OCI-LY3 (cell line): ENCODE data around the gene DUSP14.

Experiments used
- H2AFZ ChIP-seq: fragments of 200-600, 300-600 bp; shearing (Covaris generic); 2 replicates; pipeline ENCODE4 v1.6.0; 2014; ENCODE audit warnings: antibody characterized with exemption, low read depth, low read length
- H3K27ac ChIP-seq: fragments of 200-600, 300-600 bp; sonication (generic); 2 replicates; pipeline ENCODE4 v1.5.1; 2014; ENCODE audit warnings: mild to moderate bottlenecking, low read length, moderate library complexity, mixed read lengths
- H3K27me3 ChIP-seq: fragments of 200-600, 300-600 bp; sonication (generic); 2 replicates; pipeline ENCODE4 v1.6.1; 2014; ENCODE audit warnings: low read depth, low read length, mixed read lengths
- H3K36me3 ChIP-seq: fragments of 200-600, 300-600 bp; sonication (generic); replicated peaks from 2 replicates; pipeline ENCODE3; 2014; ENCODE audit warnings: low read depth, low read length, mixed read lengths
- H3K4me1 ChIP-seq: fragments of 300-600, 200-600 bp; sonication (generic); 2 replicates; pipeline ENCODE4 v1.6.1; 2014; ENCODE audit warnings: low read length, mixed read lengths
- H3K4me2 ChIP-seq: fragments of 200-600, 300-600 bp; sonication (generic); 2 replicates; pipeline ENCODE4 v1.6.1; 2014; ENCODE audit warnings: low read length, mixed read lengths
- H3K4me3 ChIP-seq: fragments of 300-600, 200-600 bp; sonication (generic); 2 replicates; pipeline ENCODE4 v1.5.1; 2014; ENCODE audit warnings: antibody characterized with exemption, mild to moderate bottlenecking, low read length, moderate library complexity
- H3K79me2 ChIP-seq: fragments of 300-600, 200-600 bp; shearing (Covaris generic); 2 replicates; pipeline ENCODE4 v1.6.1; 2014; ENCODE audit warnings: mild to moderate bottlenecking, low read length, mixed read lengths
- H3K9ac ChIP-seq: fragments of 300-600, 200-600 bp; shearing (Covaris generic); 2 replicates; pipeline ENCODE4 v1.6.0; 2014; ENCODE audit warnings: mild to moderate bottlenecking, low read length, moderate library complexity
- H3K9me3 ChIP-seq: fragments of 200-600, 300-600 bp; shearing (Covaris generic); 2 replicates; pipeline ENCODE4 v1.6.1; 2014; ENCODE audit warnings: low read length, mixed read lengths; ENCODE audit not compliant: insufficient read depth
- H4K20me1 ChIP-seq: fragments of 200-600, 300-600 bp; sonication (generic); 2 replicates; pipeline ENCODE4 v1.6.1; 2016; ENCODE audit warnings: low read length, mixed read lengths; ENCODE audit not compliant: insufficient read depth
- CTCF ChIP-seq: fragments of 200-600, 300-600 bp; sonication (generic); IDR thresholded peaks from 2 replicates; pipeline ENCODE4 v1.5.1; 2014; ENCODE audit warnings: antibody characterized with exemption, low read length, low read depth
- EZH2phosphoT487 ChIP-seq: fragments of 200-600 bp; shearing (Covaris generic); IDR thresholded peaks from 2 replicates; pipeline ENCODE4 v1.6.1; 2018; ENCODE audit warnings: antibody characterized with exemption, mixed run types, low read depth

DUSP14 gene

DNA sequence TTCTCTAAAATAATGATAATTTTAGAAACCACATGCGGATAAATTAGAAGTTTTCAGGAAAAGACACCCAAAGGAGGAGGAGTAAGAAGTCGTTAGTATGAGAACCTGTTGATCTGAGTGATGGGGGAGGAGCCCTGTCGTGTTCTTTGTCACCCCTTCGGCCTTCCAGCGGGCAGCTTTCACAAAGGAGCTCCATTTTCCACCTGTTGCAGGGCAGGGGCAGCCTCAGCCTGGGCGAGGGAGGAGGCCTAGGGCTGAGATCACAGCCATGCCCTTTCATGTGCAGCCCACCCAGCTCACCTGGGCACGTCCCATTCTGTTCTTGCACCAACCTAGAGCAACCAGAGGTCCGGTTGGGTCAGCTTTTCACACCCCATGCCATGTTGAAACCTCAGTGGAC, 5.3 kb downstream of the DUSP14 start:
- peaks cover 31% of the 10 kb centered on the region for H3K79me2 ChIP-seq
- no peak overlapping the region for H3K27ac ChIP-seq
- TF ChIP-seq EZH2phosphoT487 (no peak), CTCF (no peak)
- H3K9ac ChIP-seq: no peak overlapping the region
- no peak overlapping the region for H2AFZ ChIP-seq
- H3K9me3 ChIP-seq: no peaks in the 10 kb centered on the region
- no peaks in the 10 kb centered on the region for H3K36me3 ChIP-seq
- H4K20me1 ChIP-seq: no peaks in the 10 kb centered on the region
- H3K4me1 ChIP-seq: peaks cover 13% of the 10 kb centered on the region
- H3K4me3 ChIP-seq: no peak overlapping the region
- H3K4me2 ChIP-seq: no peak overlapping the region
- H3K27me3 ChIP-seq: no peaks in the 10 kb centered on the region

- Histone ChIP-seq H3K4me3 (no peak overlapping the region), H3K4me1 (no peaks in the 10 kb centered on the region)
Measured at GRCh38 chr17:37500378-37500777, 10.7 kb downstream of the DUSP14 start.

DNA sequence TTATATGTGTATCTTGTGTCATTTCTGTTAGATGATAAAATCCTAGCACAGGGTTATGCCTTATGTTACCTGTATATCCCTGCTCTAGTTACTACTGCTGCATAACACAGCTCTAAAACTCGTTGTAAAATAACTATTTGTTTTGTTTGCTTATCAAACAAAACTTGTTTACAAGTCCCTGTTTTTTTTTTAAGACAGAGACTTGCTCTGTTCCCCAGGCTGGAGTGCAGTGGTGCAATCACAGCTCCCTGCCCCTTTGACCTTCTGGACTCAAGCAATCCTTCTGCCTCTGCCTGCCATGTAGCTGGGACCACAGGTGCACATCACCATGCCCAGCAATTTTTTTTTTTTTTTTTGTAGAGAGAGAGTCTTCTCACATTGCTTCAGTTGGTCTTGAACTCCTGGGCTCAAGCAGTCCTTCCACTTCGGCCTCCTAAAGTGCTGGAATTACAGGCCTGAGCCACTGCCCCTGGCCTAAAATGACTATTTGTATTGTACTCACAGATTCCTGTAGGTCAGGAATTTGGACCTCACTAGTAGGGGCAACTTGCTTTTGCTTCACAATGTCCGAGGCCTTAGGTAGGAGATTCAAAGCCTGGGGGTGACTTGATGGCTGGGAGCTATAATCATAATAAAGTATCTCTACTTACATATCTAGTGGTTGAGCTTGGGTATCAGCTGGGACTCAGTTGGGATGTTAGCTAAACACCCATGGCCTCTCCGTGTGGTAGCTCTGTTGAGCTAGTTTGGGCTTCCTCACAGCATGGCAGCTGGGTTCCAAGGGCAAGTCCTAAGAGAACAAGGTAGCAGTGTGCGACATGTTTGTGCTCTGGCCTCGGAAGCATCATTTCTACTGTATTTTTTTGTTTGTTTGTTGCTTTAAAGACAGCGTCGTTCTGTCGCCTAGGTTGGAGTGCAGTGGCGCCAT, 12.6 kb downstream of the DUSP14 start:
- no peak for TF ChIP-seq EZH2phosphoT487
- no peak for TF ChIP-seq CTCF
- H2AFZ ChIP-seq: no peak overlapping the region
- no peaks in the 10 kb centered on the region for H3K9me3 ChIP-seq
- no peaks in the 10 kb centered on the region for H3K4me1 ChIP-seq
- no peak overlapping the region for H3K9ac ChIP-seq
- 0 out of 2 replicates have a peak, but pooled peaks cover 2% of the 10 kb centered on the region for H3K79me2 ChIP-seq
- H3K27ac ChIP-seq: no peak overlapping the region
- H3K36me3 ChIP-seq: no peaks in the 10 kb centered on the region
- H4K20me1 ChIP-seq: no peaks in the 10 kb centered on the region
- no peaks in the 10 kb centered on the region for H3K27me3 ChIP-seq
- H3K4me3 ChIP-seq: no peak overlapping the region
- no peak overlapping the region for H3K4me2 ChIP-seq

More at GRCh38 chr17:37500378-37500777, 10.7 kb downstream of the DUSP14 start:
- H3K36me3 ChIP-seq: no peaks in the 10 kb centered on the region
- no peak overlapping the region for H3K4me2 ChIP-seq
- H4K20me1 ChIP-seq: no peaks in the 10 kb centered on the region
- TF ChIP-seq CTCF (no peak), EZH2phosphoT487 (no peak)
- no peaks in the 10 kb centered on the region for H3K27me3 ChIP-seq
- no peak overlapping the region for H3K9ac ChIP-seq
- no peaks in the 10 kb centered on the region for H3K9me3 ChIP-seq
- no peak overlapping the region for H3K27ac ChIP-seq
- H3K79me2 ChIP-seq: 0 out of 2 replicates have a peak, but pooled peaks cover 2% of the 10 kb centered on the region
- no peak overlapping the region for H2AFZ ChIP-seq

DNA sequence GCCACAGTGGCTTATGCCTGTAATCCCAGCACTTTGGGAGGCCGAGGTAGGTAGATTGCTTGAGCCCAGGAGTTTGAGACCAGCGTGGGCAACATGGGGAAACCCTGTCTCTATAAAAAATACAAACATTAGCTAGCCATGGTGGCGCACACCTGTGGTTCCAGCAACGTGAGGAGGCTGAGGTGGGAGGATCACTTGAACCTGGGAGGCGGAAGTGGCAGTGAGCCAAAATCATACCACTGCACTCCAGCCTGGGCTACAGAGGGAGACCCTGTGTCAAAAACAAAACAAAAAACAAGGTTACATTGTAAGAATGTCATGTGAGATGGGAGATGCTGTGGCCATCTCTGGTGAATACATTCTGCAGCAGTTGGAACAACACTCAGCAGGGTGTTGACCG, 13.5 kb downstream of the DUSP14 start:
- Histone ChIP-seq H3K27ac (no peak overlapping the region), H3K79me2 (0 out of 2 replicates have a peak, but pooled peaks cover 2% of the 10 kb centered on the region), H3K27me3 (no peaks in the 10 kb centered on the region), H3K4me2 (no peak overlapping the region), H3K9me3 (no peaks in the 10 kb centered on the region), H3K4me3 (no peak overlapping the region), H3K9ac (no peak overlapping the region), H3K36me3 (no peaks in the 10 kb centered on the region), H3K4me1 (no peaks in the 10 kb centered on the region), H2AFZ (no peak overlapping the region), H4K20me1 (no peaks in the 10 kb centered on the region)
- no peak for TF ChIP-seq EZH2phosphoT487
- no peak for TF ChIP-seq CTCF
